NCI-H2196 (cell line): Measurements from ENCODE around the gene HP1BP3.
A peak's percentile ranks its signal among the peaks of the same experiment; 100 is the strongest.
"Not testable (repeated sequence)": the region's sequence is repeated elsewhere in the genome, so short reads cannot be mapped to it uniquely, and the experiment has no call there.

Experiments used
- DNase-seq: peaks from one replicate; lab custom pipeline; 2025; ENCODE audit not compliant: unreplicated experiment; lab: John Stamatoyannopoulos, UW

Gene HP1BP3

DNA sequence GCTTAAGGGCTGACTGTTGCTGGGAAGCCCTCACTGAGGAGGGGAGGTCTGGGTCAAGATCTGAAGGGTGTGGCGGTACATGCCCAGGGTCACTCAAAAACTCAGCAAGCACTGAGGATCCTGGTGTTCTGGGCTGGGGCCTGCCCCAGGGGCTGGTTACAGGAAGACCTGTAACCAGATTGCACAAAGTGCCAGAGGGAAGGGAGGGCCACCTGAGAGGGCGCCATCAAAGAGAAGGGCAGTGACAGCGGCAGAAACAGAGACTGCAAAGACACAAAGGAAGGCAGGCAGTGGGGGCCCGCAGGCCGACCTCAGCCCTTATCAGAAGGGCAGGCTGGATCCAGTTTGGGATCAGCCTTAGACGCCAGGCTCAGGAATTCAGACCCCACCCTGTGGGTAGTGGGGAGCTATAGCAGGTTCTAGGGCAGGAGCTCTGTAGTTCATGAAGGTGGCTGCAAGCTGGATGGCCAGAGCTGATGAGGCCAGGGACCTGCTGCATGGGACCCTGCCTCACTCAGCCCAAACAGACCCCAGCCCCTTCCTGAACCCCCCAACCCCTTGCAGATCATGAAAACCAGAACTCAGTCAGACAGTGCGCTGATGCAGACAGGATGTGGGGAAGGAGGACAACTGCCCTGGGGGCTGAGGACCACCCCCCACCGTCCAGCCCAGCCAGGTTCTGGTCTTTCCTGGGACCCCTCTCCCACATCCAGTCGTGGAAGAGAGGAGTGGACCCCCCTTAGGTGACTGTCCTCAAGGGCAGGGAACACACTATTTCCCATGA lies 58.5 kb downstream of the HP1BP3 start:
- no peak for DNase-seq

- no peak for DNase-seq
Measured at GRCh38 chr1:20727746-20728316, 59.3 kb downstream of the HP1BP3 start.

DNA sequence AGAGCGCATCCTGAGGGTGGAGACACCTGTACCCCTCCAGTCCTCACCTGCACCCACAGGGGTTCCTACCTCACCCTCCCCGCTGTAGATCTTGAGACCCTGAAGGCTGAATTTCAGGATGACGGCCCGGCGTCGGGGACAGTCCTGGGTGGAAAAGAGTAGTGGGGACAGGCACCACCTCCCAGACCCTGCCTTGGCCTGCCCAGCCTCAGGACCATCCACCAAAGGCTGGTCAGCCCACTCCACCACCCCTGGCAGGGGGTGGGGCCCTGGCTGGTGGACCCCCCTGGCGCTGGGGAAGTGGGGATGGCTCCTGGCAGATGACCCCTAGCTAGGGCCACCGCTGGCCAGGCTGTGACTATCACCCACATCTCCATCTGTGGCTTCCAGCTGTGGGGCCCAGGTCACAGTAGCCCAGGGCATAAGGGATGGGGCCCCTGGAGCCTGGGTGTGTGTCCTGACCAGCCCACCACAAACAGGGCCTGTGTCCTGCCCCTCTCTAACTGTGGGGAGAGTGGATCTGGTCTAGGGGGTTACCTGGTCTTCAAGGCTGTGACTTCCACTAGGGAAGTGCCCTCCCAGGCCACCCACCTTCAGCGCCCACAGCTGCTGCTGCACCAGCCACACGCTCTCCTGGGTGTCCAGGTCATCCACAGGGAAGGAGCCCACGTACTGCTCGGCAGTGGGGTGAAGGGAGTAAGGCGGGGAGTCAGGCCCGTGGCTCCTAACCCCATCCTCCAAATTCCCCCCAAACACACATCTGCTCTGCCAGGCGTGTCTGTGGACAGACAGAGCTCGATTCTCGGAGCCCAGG lies 60.0 kb downstream of the HP1BP3 start:
- no peak for DNase-seq

GRCh38 chr1:20726118-20726911 lies 60.8 kb downstream of the HP1BP3 start:
- no peak for DNase-seq

- DNase-seq, result peak; percentile 28
Measured at GRCh38 chr1:20725189-20726117, 61.7 kb downstream of the HP1BP3 start.

GRCh38 chr1:20724364-20725188 lies 62.5 kb downstream of the HP1BP3 start:
- DNase-seq, result no peak

DNA sequence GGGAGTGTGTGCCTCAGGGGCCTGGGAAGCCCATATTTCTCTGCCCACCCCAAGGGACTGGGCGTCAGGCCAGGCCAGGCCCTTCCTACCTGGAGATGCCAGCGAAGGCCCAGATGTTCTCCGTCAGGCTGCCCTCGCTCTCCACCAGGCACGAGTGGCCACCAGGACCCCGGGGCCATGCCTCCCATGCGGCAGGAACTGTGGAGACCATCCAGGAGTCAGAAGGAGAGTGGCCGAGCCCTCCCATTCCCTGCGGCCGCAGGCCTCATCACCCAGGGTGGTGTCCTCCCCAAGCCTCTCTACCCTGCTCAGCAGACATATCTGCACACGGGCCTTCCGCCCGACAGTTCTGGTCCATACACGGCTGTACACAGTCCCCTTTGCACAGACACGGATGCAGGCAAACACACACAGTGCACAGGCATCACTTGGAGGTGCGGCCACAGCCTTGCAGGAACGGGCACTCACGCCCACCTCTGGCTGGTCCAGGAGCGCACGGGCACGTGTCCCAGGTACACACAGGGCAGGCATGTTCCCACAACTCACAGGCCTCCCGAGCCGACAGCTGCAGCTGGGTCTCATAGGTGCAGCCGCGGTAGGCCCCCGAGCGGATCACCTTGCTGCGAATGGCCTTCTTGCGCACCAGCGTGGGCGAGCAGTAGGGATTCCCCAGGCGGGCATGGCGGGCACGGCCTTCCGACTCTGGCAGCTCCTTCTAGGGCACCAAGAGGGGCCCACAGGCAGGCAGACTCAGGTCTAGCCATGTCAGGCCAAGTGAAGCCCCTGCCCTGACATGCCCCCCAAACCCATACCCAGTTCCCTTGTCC lies 63.4 kb downstream of the HP1BP3 start:
- no peak for DNase-seq

DNA sequence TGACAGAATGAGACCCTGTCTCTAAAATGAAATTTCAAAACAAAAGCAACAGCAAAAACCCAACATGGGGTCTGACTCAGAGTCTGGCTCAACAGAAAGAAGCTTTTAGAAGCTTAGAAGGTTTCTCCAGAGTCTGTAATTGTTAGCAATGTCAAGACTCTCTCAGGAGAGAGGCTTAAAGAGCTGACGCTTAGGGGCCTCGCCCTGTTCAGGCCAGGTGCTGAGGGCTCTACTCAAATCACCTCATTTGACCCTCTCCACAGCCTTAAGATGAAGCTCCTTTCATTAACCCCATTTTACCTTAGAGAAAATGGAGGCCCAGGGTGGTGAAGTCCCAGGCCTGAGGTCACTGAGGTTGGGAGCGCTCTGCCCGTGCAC lies 64.0 kb downstream of the HP1BP3 start:
- no peak for DNase-seq

- no peak for DNase-seq
Measured at GRCh38 chr1:20721117-20722061, 65.7 kb downstream of the HP1BP3 start.

DNA sequence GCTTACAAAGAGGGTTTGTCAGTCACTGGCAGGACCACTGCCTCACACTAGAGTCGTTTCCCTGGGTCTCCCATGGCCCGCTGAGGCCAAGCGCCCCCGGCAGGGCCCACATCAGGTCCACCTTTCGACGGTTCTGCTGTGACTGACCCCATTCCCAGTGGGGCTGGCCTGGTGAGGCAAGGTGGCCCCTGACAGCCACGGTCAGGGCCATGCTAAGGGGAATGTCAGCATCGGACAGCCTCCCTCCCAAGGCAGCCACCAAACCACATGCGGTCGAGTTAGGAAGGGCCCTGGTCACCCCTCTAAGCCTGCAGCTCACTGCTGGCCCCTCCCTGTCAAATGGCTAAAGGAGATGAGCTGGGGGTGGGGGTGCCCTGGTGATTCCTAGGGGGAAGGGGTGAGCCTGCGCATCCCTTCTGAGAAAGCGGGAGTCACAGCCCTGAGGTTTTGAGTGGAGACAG lies 66.4 kb downstream of the HP1BP3 start:
- no peak for DNase-seq

GRCh38 chr1:20719871-20720620 lies 67.1 kb downstream of the HP1BP3 start:
- no peak for DNase-seq

DNA sequence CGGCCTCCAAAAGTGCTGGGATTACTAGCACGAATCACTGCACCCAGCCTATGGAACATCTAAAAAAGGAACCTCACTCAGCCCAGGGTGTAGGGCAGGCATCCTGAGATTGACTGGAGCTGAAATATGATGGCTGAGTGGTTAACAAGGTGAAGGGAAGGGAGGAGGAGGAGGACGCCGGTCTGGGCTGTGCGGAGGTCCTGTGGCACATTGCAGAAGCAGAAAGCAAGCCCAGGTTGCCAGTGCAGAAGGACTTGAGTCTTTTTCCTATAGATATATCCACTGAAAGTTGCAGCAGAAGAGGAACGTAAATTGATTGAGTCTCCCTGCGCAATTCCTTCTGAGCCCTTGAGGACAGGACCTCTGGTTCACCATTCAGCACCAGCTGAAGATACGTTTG lies 67.8 kb downstream of the HP1BP3 start:
- DNase-seq, result no peak

DNA sequence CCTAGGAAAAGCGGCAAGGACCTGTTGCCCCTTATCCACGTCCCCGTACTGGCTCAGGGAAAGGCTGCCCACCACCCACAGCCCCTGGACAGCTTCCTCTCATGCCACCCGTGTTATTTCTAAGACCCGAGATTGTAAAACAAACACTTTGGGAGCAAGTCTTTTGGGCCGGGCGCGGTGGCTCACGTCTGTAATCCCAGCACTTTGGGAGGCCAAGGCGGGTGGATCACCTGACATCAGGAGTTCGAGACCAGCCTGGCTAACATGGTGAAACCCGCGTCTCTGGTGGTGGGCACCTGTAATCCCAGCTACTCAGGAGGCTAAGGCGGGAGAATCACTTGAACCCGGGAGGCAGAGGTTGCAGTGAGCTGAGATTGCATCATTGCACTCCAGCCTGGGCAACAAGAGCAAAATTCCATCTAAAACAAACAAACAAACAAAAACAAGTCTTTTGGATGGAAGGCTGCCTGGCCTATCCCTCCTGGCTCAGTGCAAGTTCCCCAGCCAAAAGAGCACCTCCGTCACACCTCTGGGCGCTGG lies 68.7 kb downstream of the HP1BP3 start:
- not testable (repeated sequence) for DNase-seq

GRCh38 chr1:20717452-20718342 lies 69.4 kb downstream of the HP1BP3 start, which contains the start of gene KIF17:
Gene KIF17 (minus strand): TSS chr1:20718007. CDS start chr1:20717706, 301 bp downstream.
- DNase-seq, result peak; percentile 73

GRCh38 chr1:20716232-20716631 lies 70.9 kb downstream of the HP1BP3 start:
- no peak for DNase-seq
